HepG2 (cell line): Measurements from ENCODE around the gene ZNF669. TPM values are rescaled to one million over a fixed set of nuclear protein-coding genes. Genes with fewer than 3 reads are reported as not detected.
A peak's percentile ranks its signal among the peaks of the same experiment; 100 is the strongest.
"Not testable (repeated sequence)": the region's sequence is repeated elsewhere in the genome, so short reads cannot be mapped to it uniquely, and the experiment has no call there.

Source experiments
- ATAC-seq: fragments of 200-7000 bp; cut with Tn5 transposase; 3 replicates; pipeline ENCODE4 v1.9.1; 2020; ENCODE audit warnings: mild to moderate bottlenecking, moderate library complexity
- BruUV-seq: library from RNA; stranded (reverse); fragments of 400-500 nt; replicated peaks from 2 replicates; lab custom pipeline; 2021; lab: Mats Ljungman, UMichigan
- CTCF ChIA-PET: fragments of 300-600 bp; formaldehyde crosslinking; extraction: SDS; loops from one replicate; lab custom pipeline; 2021; ENCODE audit warnings: low total read pairs, inconsistent platforms, low intra/inter-chr PET ratio; lab: Yijun Ruan, JAX
- POLR2A ChIA-PET: fragments of 350-600 bp; sonication (Branson Sonifier 250); formaldehyde crosslinking; loops from one replicate; lab custom pipeline; 2020; ENCODE audit warnings: antibody characterized with exemption, inconsistent platforms; lab: Yijun Ruan, JAX
- DNase-seq: peaks from one replicate; pipeline ENCODE4 v3.0.0-alpha.2; 2015; ENCODE audit warnings: low spot score
- FAIRE-seq: peaks from 3 replicates; lab custom pipeline; 2011; peaks lifted over from hg19 to GRCh38; lab: Jason Lieb, UNC
- H2AFZ ChIP-seq: one replicate; pipeline ENCODE4 v1.6.1; 2011; ENCODE audit warnings: low read length, inconsistent platforms
- H3K27ac ChIP-seq: fragments of 300-600 bp; 3 replicates; pipeline ENCODE4 v1.8.0; 2011; ENCODE audit warnings: mixed run types, mild to moderate bottlenecking, mixed read lengths, low read length, inconsistent platforms; ENCODE audit not compliant: insufficient read depth; ENCODE audit errors: extremely low read length
- H3K27me3 ChIP-seq, 2 experiments: fragments of 200-600 bp in 1 of 2; 2 replicates in 1 of 2; 3 replicates in 1 of 2; pipeline versions ENCODE4 v1.6.0 to v1.8.0; 2011; ENCODE audit warnings: low read length in 2 of 2, mild to moderate bottlenecking in 2 of 2, moderate library complexity in 2 of 2, inconsistent platforms in 1 of 2; ENCODE audit not compliant: insufficient read depth in 2 of 2, control insufficient read depth in 1 of 2
- H3K36me3 ChIP-seq, 2 experiments: fragments of 200-600 bp in 1 of 2; replicated peaks in 1 of 2; 2 replicates in 1 of 2; 3 replicates in 1 of 2; pipeline versions ENCODE4 v1.5.1 to v1.8.0; 2011; ENCODE audit warnings: low read length in 2 of 2, inconsistent platforms in 1 of 2; ENCODE audit not compliant: insufficient read depth in 2 of 2, control insufficient read depth in 1 of 2
- H3K4me1 ChIP-seq: 2 replicates; pipeline ENCODE4 v1.5.1; 2012; ENCODE audit warnings: low read length, inconsistent platforms; ENCODE audit not compliant: insufficient read depth
- H3K4me2 ChIP-seq: 2 replicates; pipeline ENCODE4 v1.6.0; 2011; ENCODE audit warnings: low read depth, low read length, inconsistent platforms
- H3K4me3 ChIP-seq, 3 experiments: fragments of 200-600 bp in 1 of 3; sonication (generic), shearing (Covaris generic) in 1 of 3; replicated peaks in 1 of 3; 2 replicates each; pipeline ENCODE4 v1.5.1; 2011 to 2016; ENCODE audit warnings: low read length in 3 of 3, inconsistent platforms in 2 of 3, low read depth in 2 of 3, mild to moderate bottlenecking in 2 of 3, control low read depth in 1 of 3, mixed read lengths in 1 of 3; ENCODE audit not compliant: insufficient read depth in 1 of 3
- H3K79me2 ChIP-seq: one replicate; pipeline ENCODE4 v1.6.1; 2011; ENCODE audit warnings: low read length, inconsistent platforms; ENCODE audit not compliant: insufficient read depth
- H3K9ac ChIP-seq: 2 replicates; pipeline ENCODE4 v1.6.0; 2011; ENCODE audit warnings: mild to moderate bottlenecking, low read depth, low read length, inconsistent platforms; ENCODE audit not compliant: insufficient read depth
- H3K9me3 ChIP-seq: 2 replicates; pipeline ENCODE4 v1.5.1; 2012; ENCODE audit warnings: mild to moderate bottlenecking, low read length
- H4K20me1 ChIP-seq: 2 replicates; pipeline ENCODE4 v1.6.0; 2011; ENCODE audit warnings: inconsistent platforms, mild to moderate bottlenecking, low read length, moderate library complexity; ENCODE audit not compliant: insufficient read depth
- HNRNPL ChIP-seq: fragments of 200-400 bp; formaldehyde crosslinking; IDR thresholded peaks from 2 replicates; pipeline ENCODE4 v1.6.1; 2017; ENCODE audit warnings: mild to moderate bottlenecking, low read depth, low read length
- TOE1 ChIP-seq: sonication (generic); formaldehyde crosslinking; IDR thresholded peaks from 2 replicates; pipeline ENCODE4 v1.4.0; 2020; ENCODE audit warnings: mild to moderate bottlenecking, missing genetic modification reagents
- ZNF775 ChIP-seq: sonication (generic); formaldehyde crosslinking; IDR thresholded peaks from 2 replicates; pipeline ENCODE4 v1.4.0; 2020; ENCODE audit warnings: missing genetic modification reagents, mild to moderate bottlenecking, moderate library complexity, borderline replicate concordance
- WGBS: methylation state at CpG from one replicate; pipeline ENCODE4 v1.1.6; 2017; ENCODE audit warnings: low lambda C conversion rate; 5-methylcytosine and 5-hydroxymethylcytosine counted together
- in situ Hi-C: cut with HindIII; loops from 2 replicates; pipeline ENCODE4 v1.10.0; 2017; ENCODE audit warnings: low pct_unique_long_range_greater_than_20kb; ENCODE audit not compliant: extremely low pct_ligation_motif_present
- intact Hi-C: fragments of 100-400 bp; cut with micrococcal nuclease; formaldehyde crosslinking; loops from one replicate; pipeline ENCODE4 v1.10.0; 2022; ENCODE audit not compliant: unreplicated experiment
- polyA plus RNA-seq, 8 experiments: library from polyadenylated mRNA; depleted of rRNA in 3 of 8; stranded (reverse) in 7 of 8; unstranded in 1 of 8; fragments of >200 nt; fragmentation: Illumina TruSeq in 4 of 8; extraction: Trizol in 4 of 8; gene quantifications; 2 replicates each; pipeline versions ENCODE4 v1.2.1 to v1.2.3, GENCODE V29; 2011 to 2016; ENCODE audit warnings: low read depth in 4 of 8, missing spikeins in 1 of 8, mixed read lengths in 1 of 8; ENCODE audit not compliant: insufficient read depth in 1 of 8
- total RNA-seq, 5 experiments: library from RNA; depleted of rRNA; stranded (reverse); fragments of >200 nt; fragmentation: Illumina TruSeq; extraction: Trizol; gene quantifications; 2 replicates each; pipeline ENCODE4 v1.2.3, GENCODE V29; 2016; ENCODE audit warnings: low read depth in 1 of 5
- TF ChIP-seq, protein P1 (sequence below): sonication (generic); formaldehyde crosslinking; IDR thresholded peaks from 2 replicates; pipeline ENCODE4 v1.9.0; 2021; ENCODE audit warnings: mild to moderate bottlenecking, missing genetic modification reagents

The ZNF669 gene
- total and polyA plus RNA-seq, 2 of the 13 experiments (the other 11 are each of a cell fraction or from before 2014, with no cell fraction given) = 3.1 to 14.6 TPM

DNA sequence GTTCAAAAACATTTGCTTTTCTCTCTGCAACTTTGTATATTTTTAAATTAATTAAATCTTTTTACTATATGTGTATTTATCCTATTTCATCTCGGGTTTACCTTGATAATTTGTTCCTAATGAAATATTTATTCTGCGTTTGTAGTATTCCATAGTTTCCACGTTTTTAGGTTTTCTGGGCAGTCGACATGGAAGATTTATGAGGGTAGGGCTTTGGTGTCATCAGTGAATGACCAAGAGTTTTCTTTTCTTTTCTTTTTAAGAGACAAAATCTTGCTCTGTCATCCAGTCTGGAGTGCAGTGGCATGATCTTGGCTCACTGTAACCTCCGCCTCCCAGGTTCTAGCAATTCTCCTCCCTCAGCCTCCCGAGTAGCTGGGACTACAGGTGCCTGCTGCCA is 17.2 kb upstream of the ZNF669 start (continued):
- TF ChIP-seq, protein P1, sequence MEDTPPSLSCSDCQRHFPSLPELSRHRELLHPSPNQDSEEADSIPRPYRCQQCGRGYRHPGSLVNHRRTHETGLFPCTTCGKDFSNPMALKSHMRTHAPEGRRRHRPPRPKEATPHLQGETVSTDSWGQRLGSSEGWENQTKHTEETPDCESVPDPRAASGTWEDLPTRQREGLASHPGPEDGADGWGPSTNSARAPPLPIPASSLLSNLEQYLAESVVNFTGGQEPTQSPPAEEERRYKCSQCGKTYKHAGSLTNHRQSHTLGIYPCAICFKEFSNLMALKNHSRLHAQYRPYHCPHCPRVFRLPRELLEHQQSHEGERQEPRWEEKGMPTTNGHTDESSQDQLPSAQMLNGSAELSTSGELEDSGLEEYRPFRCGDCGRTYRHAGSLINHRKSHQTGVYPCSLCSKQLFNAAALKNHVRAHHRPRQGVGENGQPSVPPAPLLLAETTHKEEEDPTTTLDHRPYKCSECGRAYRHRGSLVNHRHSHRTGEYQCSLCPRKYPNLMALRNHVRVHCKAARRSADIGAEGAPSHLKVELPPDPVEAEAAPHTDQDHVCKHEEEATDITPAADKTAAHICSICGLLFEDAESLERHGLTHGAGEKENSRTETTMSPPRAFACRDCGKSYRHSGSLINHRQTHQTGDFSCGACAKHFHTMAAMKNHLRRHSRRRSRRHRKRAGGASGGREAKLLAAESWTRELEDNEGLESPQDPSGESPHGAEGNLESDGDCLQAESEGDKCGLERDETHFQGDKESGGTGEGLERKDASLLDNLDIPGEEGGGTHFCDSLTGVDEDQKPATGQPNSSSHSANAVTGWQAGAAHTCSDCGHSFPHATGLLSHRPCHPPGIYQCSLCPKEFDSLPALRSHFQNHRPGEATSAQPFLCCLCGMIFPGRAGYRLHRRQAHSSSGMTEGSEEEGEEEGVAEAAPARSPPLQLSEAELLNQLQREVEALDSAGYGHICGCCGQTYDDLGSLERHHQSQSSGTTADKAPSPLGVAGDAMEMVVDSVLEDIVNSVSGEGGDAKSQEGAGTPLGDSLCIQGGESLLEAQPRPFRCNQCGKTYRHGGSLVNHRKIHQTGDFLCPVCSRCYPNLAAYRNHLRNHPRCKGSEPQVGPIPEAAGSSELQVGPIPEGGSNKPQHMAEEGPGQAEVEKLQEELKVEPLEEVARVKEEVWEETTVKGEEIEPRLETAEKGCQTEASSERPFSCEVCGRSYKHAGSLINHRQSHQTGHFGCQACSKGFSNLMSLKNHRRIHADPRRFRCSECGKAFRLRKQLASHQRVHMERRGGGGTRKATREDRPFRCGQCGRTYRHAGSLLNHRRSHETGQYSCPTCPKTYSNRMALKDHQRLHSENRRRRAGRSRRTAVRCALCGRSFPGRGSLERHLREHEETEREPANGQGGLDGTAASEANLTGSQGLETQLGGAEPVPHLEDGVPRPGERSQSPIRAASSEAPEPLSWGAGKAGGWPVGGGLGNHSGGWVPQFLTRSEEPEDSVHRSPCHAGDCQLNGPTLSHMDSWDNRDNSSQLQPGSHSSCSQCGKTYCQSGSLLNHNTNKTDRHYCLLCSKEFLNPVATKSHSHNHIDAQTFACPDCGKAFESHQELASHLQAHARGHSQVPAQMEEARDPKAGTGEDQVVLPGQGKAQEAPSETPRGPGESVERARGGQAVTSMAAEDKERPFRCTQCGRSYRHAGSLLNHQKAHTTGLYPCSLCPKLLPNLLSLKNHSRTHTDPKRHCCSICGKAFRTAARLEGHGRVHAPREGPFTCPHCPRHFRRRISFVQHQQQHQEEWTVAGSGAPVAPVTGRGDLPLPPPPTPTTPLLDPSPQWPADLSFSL (CRISPR knock-in tag) = no peak
- TF ChIP-seq TOE1 (CRISPR knock-in tag) (no peak), ZNF775 (CRISPR knock-in tag) (no peak)

DNA sequence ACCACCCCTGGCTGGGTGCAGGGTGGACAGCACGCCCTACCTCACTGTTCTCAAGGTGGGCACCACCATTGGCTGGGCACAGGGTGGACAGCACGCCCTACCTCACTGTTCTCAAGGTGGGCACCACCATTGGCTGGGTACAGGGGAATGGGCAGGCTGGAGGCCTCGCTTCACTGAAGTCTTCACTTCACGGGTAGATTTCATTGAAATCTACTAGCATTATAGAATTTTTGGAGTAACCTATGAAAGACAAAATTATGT is 16.2 kb upstream of the ZNF669 start:
- TF ChIP-seq HNRNPL = 0 out of 2 replicates have a peak, but pooled peaks have one; percentile 19
- ATAC-seq, H3K79me2 ChIP-seq, H3K36me3 ChIP-seq, FAIRE-seq, H3K27me3 ChIP-seq, H2AFZ ChIP-seq, H3K4me2 ChIP-seq, H3K9ac ChIP-seq, CTCF ChIA-PET, H3K4me1 ChIP-seq, DNase-seq, POLR2A ChIA-PET, BruUV-seq, H3K4me3 ChIP-seq, intact Hi-C loops, H4K20me1 ChIP-seq, H3K27ac ChIP-seq, H3K9me3 ChIP-seq, in situ Hi-C loops: not testable (repeated sequence)
- 85% methylated on average over 4 of the region's 4 CpGs for WGBS
